KG1 (cell line): ENCODE results near the gene GPR39.

Source experiments
- DNase-seq: peaks from one replicate; lab custom pipeline; 2025; lab: John Stamatoyannopoulos, UW

The GPR39 gene

GRCh38 chr2:132671151-132671835 lies 254.7 kb downstream of the GPR39 start:
- no peak for DNase-seq

DNA sequence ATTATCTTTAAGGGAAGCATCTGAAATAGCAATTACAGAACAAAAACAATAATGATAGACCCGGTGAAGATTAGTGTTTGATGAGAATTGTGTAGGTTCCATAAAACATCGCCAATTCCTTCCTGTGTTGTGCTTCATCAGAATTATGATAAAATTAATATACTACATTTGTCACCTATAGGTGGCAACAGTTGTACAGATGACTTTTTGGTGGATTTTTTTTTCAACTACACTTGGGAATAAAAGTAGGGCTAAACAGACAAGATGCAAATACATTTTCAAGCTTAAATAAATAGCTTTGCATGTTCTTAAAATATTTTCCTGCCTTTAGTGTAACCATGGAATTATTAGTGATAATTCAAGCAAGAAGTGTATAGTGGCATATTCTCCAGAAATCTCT lies 260.4 kb downstream of the GPR39 start:
- DNase-seq: no peak

DNA sequence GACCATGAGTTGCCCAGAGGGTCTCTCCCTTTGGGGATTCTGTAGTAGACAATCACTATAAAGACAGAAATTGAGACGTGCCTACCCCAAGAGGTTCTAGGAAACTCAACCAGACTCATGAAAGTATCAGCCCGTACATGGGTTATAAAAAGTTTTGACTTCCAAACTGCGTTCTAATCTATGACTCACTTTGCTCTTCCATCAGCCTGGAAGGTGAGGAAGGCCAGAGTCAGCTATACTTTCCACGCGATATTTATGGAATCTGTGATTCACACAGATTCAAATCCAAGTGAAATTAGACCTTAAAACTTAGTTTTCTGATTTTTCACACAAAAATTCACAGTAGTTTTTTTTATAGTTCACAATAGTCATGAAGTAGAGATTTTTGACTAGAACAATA lies 261.1 kb downstream of the GPR39 start:
- no peak for DNase-seq

DNA sequence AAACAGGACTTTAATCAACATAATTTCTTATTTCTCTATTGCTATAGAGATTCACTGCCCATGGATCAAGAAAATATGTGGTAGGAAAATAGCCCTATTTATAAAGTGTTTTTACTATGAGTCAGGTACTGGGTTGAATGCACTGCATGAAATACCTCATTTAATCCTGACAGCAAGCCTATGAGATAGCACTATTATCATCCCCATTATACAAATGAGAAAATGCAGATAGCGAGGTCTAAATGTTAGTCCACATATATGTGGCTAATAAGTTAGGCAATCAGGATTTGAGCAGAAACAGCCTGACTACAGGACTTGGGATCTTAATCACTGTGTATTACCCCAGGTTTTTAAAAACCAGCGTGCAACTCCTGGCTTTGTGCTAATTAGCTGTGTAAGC lies 261.9 kb downstream of the GPR39 start:
- no peak for DNase-seq

DNA sequence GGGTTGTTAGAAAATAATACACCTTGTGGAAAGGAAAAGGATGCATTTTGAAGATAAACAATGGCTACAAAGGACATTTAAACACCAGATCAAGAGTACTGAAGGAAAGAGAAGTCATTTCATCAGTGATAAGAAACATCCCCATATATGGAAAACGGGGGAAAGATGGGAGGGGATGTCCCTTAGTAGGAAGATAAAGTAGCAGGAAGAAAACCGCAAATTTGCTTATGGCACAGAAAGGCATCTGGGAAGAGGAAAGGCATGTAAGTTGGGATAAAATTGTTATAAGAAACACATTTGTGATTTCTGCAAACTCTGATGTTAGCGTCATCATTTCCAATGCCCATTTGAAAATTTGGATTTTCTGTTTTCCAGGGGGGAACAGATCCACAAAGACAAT lies 263.9 kb downstream of the GPR39 start:
- no peak for DNase-seq

GRCh38 chr2:132681766-132682165 lies 265.2 kb downstream of the GPR39 start:
- no peak for DNase-seq

GRCh38 chr2:132690664-132691303 lies 274.2 kb downstream of the GPR39 start:
- no peak for DNase-seq

DNA sequence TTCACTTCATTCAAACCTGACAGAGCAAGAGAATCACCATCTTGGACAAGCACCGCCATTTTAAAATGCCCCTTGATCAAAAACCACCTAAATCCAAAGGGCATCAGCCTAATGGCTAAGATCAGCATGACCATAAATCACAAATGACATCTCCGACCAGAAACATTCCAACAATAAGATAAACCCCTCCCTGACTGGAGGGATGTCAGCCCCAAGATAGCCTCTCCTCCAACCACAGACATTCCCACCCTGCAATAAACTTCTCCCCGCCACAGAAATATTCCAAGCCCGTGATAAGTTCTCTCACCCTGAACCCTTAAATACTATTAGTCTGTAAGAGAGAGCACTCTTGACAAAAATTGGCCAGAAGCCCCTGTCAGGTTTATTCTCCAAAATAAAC lies 275.0 kb downstream of the GPR39 start:
- no peak for DNase-seq

DNA sequence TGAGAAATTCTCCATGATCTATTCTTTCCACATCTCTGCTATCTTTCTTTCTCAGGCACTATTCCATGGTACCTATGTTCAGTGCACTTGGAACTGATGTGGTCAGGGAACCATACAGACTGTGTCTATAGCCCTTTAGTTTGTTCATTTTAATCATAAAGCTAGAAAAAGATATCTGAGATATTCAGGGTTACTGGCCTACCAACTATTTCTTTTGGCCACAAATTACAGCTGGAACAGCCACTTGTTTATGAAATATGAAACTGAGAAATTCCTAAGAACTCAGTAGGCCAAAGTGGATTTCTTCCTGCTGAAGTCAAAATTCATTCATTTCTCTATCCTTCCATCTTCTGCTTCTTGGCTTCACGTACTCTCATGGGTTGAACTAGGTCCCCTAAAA lies 276.2 kb downstream of the GPR39 start:
- no peak for DNase-seq
